GM12892 (cell line): Measurements from ENCODE around the gene OR52E1.

Source experiments
- POLR2A ChIP-seq: IDR thresholded peaks from 2 replicates; pipeline ENCODE4 v1.6.1; 2011; ENCODE audit warnings: low read depth, low read length, control low read depth
- POLR2AphosphoS5 ChIP-seq: IDR thresholded peaks from 2 replicates; pipeline ENCODE4 v1.6.1; 2011; ENCODE audit warnings: low read depth, low read length, control low read depth

GRCh38 chr11:5096011-5096410 is 26.6 kb downstream of the OR52E1 start:
- TF ChIP-seq POLR2AphosphoS5 (no peak), POLR2A (no peak)
